ENCODE measurements around the gene CCDC149.

- no peak for TF ChIP-seq POLR2A (IDR thresholded peaks at IDR 0.05; ENCODE audit: control extremely low read depth in 1 of 2, low read depth in 2 of 2, low read length in 2 of 2)
- TF ChIP-seq, protein P1, sequence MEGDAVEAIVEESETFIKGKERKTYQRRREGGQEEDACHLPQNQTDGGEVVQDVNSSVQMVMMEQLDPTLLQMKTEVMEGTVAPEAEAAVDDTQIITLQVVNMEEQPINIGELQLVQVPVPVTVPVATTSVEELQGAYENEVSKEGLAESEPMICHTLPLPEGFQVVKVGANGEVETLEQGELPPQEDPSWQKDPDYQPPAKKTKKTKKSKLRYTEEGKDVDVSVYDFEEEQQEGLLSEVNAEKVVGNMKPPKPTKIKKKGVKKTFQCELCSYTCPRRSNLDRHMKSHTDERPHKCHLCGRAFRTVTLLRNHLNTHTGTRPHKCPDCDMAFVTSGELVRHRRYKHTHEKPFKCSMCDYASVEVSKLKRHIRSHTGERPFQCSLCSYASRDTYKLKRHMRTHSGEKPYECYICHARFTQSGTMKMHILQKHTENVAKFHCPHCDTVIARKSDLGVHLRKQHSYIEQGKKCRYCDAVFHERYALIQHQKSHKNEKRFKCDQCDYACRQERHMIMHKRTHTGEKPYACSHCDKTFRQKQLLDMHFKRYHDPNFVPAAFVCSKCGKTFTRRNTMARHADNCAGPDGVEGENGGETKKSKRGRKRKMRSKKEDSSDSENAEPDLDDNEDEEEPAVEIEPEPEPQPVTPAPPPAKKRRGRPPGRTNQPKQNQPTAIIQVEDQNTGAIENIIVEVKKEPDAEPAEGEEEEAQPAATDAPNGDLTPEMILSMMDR (IDR thresholded peaks at IDR 0.05; ENCODE audit: control extremely low read depth in 1 of 3, insufficient read depth in 1 of 3, low read depth in 1 of 3, low read length in 3 of 3), result peak; percentile 28 to 68 (median 47); a peak in 3 of 4 replicates
- no peak for TF ChIP-seq EZH2 (IDR thresholded peaks at IDR 0.05; ENCODE audit: low read depth, low read length, severe bottlenecking)
- TF ChIP-seq SP1 (IDR thresholded peaks at IDR 0.05; ENCODE audit: low read depth, low read length), result no peak
- no peak for TF ChIP-seq CEBPB (IDR thresholded peaks at IDR 0.05; ENCODE audit: low read depth, low read length)
Measured at GRCh38 chr4:24915121-24915922, 2.5 kb upstream of the CCDC149 start.
